T-helper 9 cell (primary cell): ENCODE results near the gene ANKRD45.
A peak's percentile ranks its signal among the peaks of the same experiment; 100 is the strongest.
"Not testable (repeated sequence)": the region's sequence is repeated elsewhere in the genome, so short reads cannot be mapped to it uniquely, and the experiment has no call there.

ENCODE experiments used
- DNase-seq: peaks from one replicate; pipeline ENCODE4 v3.0.0-alpha.2; 2020
- total RNA-seq, 2 donors: gene quantifications; one replicate each; lab custom pipeline; 2026; lab: John Stamatoyannopoulos, UW

The ANKRD45 gene, protein sequence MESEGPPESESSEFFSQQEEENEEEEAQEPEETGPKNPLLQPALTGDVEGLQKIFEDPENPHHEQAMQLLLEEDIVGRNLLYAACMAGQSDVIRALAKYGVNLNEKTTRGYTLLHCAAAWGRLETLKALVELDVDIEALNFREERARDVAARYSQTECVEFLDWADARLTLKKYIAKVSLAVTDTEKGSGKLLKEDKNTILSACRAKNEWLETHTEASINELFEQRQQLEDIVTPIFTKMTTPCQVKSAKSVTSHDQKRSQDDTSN
- total RNA-seq = 0 reads per million in 2 donors

DNA sequence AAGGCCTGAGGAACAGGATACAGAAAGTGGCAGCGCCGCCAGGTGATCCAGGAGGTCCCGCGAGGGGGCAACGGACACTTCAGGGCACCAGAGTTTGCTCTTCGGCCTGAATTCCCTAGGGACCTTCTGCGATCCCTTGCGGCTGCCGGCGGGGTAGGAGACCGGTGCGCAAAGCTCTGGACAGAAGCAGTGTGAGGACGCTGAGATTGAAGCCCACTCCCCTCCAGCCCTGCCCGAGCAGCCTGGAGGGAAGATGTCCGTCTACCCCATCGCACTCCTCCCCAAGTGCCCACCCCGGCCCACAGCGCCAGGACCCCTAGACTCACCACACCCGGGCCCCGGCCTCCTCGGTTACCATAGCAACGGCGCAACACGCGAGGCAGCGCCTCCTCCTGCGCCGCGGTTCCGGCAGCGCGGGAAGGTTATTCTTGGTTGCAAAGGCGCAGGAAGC, at the start of gene ANKRD45:
Gene ANKRD45 (minus strand): TSS at position 361 of the 451 bp plus-strand sequence. CDS start 10,433 bp downstream, outside the sequence.
- no peak for DNase-seq

DNA sequence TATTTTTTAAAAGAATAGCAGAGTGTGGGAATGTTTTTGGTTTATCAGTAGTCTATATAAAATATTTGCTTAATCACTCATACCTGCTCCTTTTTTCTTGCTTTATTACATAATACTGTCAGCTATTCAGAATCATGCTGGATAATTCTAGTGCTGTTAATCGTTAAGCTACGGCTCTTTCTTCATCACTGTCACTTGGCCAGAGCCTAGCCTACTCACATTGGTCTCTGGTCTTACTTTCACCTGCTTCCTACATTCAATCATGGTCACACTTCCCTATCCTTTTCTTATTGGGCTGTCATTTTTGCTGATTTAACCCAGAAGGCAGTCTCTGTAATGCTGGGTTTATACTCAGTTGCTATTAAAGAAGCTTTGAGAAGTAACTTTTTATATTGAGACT, 47.6 kb upstream of the ANKRD45 start:
- DNase-seq = no peak

DNA sequence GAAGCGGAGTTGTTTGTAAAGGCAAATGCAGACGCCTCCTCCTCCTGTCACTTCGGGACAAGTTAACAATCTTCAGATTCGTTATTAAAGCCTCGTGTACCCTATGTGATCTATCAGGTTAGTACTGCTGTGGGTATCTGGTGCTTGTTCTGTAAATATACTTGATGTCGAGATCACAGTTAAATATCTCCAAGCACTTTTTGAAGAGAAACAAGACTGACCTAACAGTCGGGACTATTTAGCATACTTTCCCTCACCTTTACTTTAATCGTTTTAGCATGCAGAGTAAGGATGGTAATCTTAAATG, 45.8 kb upstream of the ANKRD45 start:
- no peak for DNase-seq

- peak; percentile 71 for DNase-seq
Measured at GRCh38 chr1:173714759-173715537, 45.3 kb upstream of the ANKRD45 start, which contains the start of gene KLHL20. Gene KLHL20, plus strand, starts transcription at chr1:173714981. Its CDS starts 1,063 bp downstream, at chr1:173716044.

- DNase-seq = no peak
Measured at GRCh38 chr1:173714441-173714758, 44.7 kb upstream of the ANKRD45 start.

DNA sequence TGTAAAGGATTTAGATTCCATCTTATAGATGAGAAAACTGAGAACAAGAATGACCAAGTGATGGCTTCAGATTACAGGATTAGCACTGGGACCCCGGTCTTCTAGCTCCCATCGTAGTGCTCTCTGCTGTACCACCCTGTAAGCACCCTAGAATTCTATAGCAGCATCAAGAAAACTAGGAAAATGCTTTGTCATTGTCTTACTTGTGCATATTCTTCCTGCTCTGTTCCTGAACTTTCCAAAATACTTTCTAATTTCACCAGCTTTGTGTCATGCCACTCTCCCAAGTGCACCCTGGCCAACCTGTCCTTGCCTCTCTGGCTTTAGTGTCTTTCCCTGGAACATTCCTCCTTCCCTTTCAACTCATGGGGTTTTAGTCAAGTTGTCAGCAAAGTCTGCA, 39.1 kb upstream of the ANKRD45 start:
- DNase-seq = no peak

DNA sequence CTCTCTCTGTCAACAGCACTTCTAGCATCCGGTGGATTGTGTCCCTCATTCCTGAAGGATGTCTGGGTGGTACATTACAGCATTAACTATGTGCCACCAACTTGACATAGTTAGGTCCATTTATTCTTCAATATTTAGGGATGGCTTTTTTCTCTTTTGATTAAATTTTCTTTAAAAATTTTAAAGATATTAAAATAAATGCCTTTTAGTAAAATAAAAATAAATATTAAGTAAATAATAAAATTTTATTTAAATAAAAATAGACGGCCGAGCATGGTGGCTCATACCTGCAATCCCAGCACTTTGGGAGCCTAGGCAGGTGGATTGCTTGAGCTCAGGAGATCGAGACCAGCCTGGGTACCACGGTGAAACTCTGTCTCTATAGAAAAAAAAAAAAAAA, 35.5 kb upstream of the ANKRD45 start:
- no peak for DNase-seq

DNA sequence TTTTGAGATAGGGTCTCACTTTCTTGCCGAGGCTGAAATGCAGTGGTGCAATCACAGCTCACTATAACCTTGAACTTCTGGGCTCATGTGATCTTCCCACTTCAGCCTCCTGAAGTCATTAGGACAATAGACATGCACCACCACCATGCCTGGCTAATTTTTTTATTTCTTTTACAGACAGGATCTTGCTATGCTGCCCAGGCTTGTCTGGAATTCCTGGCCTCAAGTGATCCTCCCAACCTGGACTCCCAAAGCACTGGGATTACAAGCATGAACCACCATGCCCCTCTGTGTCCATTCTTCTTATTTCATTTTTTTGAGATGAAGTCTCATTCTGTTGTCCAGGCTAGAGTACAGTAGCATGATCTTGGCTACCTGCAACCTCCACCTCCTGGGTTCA, 33.1 kb upstream of the ANKRD45 start:
- no peak for DNase-seq

- not testable (repeated sequence) for DNase-seq
Measured at GRCh38 chr1:173701299-173701698, 31.6 kb upstream of the ANKRD45 start.

GRCh38 chr1:173693238-173693637, 23.6 kb upstream of the ANKRD45 start:
- DNase-seq = no peak

- no peak for DNase-seq
Measured at GRCh38 chr1:173688300-173688699, 18.6 kb upstream of the ANKRD45 start.

- not testable (repeated sequence) for DNase-seq
Measured at GRCh38 chr1:173685121-173685520, 15.5 kb upstream of the ANKRD45 start.

DNA sequence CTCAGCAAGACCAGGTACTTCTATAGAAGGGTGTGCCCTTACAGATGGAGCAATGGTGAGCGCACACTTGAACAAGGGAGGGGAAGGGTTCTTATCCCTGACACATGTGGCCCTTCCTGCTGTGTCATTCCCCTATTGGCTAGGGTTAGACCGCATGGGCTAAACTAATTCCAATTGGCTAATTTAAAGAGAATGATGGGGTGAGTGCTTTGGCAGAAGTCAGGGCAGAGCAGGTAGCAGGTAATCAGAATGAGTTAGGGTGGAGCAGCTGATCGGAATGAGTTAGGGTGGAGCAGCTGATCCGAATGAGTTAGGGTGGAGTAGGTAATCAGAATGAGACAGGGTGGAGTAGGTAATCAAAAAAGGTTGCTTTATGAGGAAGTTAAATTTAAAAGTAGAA, 14.2 kb upstream of the ANKRD45 start:
- DNase-seq = not testable (repeated sequence)

DNA sequence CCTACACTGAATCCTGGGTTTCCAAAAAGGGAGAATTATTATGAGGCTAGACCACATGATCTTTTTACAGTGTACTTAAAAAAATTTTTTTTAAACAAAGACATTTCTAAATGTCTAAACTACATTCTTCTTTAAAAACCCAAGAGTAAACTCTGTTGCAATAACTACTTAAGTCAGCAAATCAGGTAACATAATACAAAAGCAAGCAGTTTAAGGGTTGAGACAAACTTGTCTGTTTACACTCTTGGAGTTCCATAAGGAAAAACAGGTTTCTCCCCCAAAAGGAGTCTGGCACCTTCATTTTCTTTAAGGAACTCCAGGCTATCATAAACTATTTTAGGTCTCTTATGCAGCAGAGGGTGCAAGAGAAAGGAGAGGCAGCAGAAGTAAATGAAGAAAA, 12.5 kb upstream of the ANKRD45 start:
- no peak for DNase-seq

- not testable (repeated sequence) for DNase-seq
Measured at GRCh38 chr1:173680152-173680551, 10.5 kb upstream of the ANKRD45 start.

- not testable (repeated sequence) for DNase-seq
Measured at GRCh38 chr1:173674496-173674895, 4.8 kb upstream of the ANKRD45 start.

- DNase-seq = no peak
Measured at GRCh38 chr1:173666646-173667045, 3.0 kb downstream of the ANKRD45 start.

GRCh38 chr1:173663159-173663558, 6.5 kb downstream of the ANKRD45 start:
- DNase-seq = no peak

DNA sequence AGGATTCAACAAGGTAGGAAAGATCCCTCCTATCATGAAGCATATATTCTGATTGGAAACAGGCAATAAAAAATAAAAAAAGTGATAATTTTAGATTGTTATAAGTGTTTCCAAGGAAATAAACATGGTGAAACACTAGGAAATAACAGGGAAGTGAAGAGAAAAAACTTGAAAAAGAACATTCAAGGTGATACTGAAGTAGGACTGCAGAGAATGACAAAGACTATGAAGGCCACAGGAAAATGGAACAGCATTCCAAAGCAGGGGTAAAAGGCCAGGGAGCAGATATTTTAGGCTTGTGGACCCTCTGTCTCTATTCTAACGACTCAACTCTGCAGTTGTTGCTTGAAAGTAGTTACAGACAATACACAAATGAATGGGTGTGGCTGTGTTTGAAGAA, 7.9 kb downstream of the ANKRD45 start:
- DNase-seq = no peak

- DNase-seq = no peak
Measured at GRCh38 chr1:173661271-173661670, 8.4 kb downstream of the ANKRD45 start.

DNA sequence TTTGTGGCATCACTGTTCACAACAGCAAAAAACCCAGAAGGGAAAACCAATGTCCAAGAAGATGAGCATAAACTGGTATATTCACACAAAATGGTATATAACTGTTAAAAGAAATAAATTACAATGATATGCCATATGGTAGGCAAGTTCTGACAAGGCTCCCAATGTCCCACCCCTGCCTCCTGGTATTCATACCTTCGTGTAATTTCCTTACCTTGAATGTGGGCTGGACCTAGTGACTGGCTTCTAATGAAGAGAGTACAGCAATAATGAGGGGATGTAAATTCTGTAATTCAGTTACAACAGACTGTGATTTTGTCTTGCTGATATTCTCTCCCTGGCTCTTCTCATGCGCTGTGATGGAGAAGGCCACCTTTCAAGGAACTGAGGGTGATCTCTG, 9.3 kb downstream of the ANKRD45 start:
- DNase-seq = no peak

GRCh38 chr1:173648880-173649605, 20.6 kb downstream of the ANKRD45 start:
- DNase-seq = no peak

- DNase-seq = no peak
Measured at GRCh38 chr1:173646656-173647055, 23.0 kb downstream of the ANKRD45 start.
